ENCODE data around the gene DAAM2.

DAAM2 gene

GRCh38 chr6:39820553-39820952 is 28.4 kb downstream of the DAAM2 start:
- no peaks in the 10 kb centered on the region for H3K27me3 Mint-ChIP-seq
- no peaks in the 10 kb centered on the region for H3K36me3 Mint-ChIP-seq (ENCODE audit: low read depth)
- no peaks in the 10 kb centered on the region for H3K4me1 Mint-ChIP-seq (ENCODE audit: low read depth)
- no peak overlapping the region for H3K4me3 Mint-ChIP-seq
- H3K9me3 Mint-ChIP-seq, result no peaks in the 10 kb centered on the region
- no peak overlapping the region for H3K27ac Mint-ChIP-seq

- Mint-ChIP-seq H3K27ac (no peak overlapping the region), H3K27me3 (no peaks in the 10 kb centered on the region)
Measured at GRCh38 chr6:39821046-39821740, 29.0 kb downstream of the DAAM2 start.

GRCh38 chr6:39821742-39822532 is 29.8 kb downstream of the DAAM2 start:
- no peaks in the 10 kb centered on the region for H3K36me3 Mint-ChIP-seq (ENCODE audit: low read depth)

More at GRCh38 chr6:39821046-39821740, 29.0 kb downstream of the DAAM2 start:
- H3K9me3 Mint-ChIP-seq, result no peaks in the 10 kb centered on the region
- H3K4me3 Mint-ChIP-seq, result no peak overlapping the region
- no peaks in the 10 kb centered on the region for H3K36me3 Mint-ChIP-seq (ENCODE audit: low read depth)
- no peaks in the 10 kb centered on the region for H3K4me1 Mint-ChIP-seq (ENCODE audit: low read depth)

DNA sequence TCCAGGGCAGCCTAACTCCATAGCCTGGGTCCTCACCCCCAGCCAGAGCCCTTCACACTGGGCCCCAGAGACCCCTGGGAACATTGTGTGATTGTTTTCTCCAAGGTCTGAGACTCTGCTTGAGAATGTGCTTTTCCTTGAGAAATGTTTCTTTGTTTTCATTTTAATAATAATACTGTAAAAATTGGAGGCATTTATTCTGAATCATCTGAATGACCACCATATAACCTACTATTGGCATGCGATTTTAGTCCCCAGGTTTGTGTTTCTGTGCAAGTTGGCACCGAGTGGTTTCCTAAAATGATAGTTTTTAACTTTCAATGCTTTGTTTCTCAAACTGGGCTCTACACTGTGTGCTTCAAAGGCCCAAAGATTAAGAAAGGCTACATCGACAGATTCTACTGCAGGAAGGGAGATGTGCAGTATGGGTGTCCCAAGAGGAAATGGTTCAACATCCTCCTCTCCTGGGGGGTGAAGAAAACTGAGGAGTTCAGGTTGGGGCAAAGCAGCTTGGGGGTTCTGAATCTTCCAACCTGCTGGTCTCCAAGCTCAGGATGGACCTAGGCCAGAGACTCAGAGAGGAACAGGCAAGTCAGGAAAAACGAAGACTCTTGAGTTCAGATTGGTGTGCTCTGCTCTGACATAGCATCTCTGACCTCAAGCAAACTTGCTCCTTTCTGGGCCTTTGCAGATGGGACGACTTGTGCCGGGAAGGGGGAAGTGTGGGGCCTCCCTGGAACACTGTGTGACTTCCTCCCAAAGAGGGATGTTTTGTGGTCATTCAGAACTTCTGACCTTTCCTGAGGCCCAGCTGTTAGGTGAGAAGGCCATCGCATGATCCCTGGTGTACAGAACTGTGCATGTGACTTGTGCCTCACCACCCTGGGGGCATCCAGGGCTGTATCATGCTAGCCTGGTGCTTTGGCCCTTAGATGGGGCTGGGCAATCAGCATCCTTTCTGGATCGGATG is 31.0 kb downstream of the DAAM2 start:
- Mint-ChIP-seq H3K36me3 (ENCODE audit: low read depth) (no peaks in the 10 kb centered on the region), H3K4me1 (ENCODE audit: low read depth) (no peaks in the 10 kb centered on the region), H3K9me3 (no peaks in the 10 kb centered on the region), H3K4me3 (no peak overlapping the region), H3K27ac (no peak overlapping the region), H3K27me3 (peaks cover 6% of the 10 kb centered on the region)

More at GRCh38 chr6:39821742-39822532, 29.8 kb downstream of the DAAM2 start:
- Mint-ChIP-seq H3K27me3 (peaks cover 3% of the 10 kb centered on the region), H3K9me3 (no peaks in the 10 kb centered on the region), H3K4me1 (ENCODE audit: low read depth) (no peaks in the 10 kb centered on the region), H3K4me3 (no peak overlapping the region), H3K27ac (no peak overlapping the region)

DNA sequence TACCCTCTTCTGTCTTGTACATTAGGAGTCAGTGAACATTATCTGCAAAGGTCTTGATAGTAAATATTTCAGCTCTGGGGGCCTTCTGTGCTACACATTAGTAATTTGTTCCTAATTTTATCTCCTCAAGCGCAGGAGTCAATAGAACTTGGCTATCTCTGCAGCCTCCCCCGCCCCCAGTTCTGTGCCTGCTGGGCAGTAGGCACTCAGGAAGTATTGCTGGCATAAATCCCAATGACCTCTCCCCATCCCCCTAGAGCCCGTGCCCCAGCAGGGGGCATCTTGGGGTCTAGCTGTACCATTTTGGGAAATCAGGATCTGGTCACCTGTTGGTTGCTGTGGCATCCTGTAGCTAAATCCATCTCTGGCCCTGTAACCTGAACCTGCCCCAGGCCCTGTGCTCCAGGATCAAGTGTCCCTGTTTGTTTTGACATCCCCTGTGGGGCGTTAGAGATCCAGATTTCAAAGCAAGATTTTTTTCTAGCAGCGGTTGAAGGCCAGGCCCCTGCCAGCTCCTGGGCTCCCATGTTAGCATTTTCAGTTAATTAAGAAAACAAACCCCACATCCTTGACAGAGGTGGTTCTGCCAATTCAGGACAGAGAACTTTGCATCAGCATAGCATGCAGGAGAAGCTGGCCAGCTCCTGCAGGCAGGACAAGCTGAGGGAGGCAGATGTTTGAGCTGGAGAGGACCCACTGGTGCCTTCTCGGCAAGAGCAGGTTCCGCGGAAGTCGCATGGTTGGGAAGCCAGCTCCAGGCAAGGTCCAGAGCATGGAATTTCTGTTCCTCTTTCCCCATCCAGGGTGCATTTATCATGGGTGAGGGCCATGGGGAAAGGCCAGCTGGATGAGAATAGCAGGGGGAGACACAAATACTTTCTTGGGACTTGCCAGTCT is 32.1 kb downstream of the DAAM2 start:
- Mint-ChIP-seq H3K27ac (no peak overlapping the region), H3K36me3 (ENCODE audit: low read depth) (no peaks in the 10 kb centered on the region), H3K9me3 (no peaks in the 10 kb centered on the region), H3K4me1 (ENCODE audit: low read depth) (no peaks in the 10 kb centered on the region), H3K27me3 (peaks cover 6% of the 10 kb centered on the region), H3K4me3 (no peak overlapping the region)

DNA sequence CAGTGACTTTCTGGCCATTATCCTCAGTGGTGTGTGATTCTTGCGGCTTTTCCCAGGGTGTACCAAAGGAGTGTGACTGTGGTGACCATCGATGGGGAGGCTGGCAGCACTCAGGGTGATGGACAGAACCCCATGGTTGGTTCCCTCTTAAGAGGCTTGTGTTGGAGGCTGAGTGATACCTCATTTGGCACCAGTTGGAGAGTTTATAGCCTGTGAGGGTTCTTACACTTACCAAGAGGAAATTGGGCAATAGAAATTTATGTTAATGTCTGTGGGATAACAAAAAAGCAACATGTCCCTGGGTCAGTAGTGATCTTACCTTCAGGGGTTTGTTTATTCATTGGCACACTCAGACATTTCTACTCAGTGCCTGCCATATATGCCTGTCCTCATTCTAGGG is 37.2 kb downstream of the DAAM2 start:
- no peaks in the 10 kb centered on the region for H3K9me3 Mint-ChIP-seq
- no peaks in the 10 kb centered on the region for H3K4me1 Mint-ChIP-seq (ENCODE audit: low read depth)
- H3K36me3 Mint-ChIP-seq (ENCODE audit: low read depth), result no peaks in the 10 kb centered on the region
- peaks cover 13% of the 10 kb centered on the region for H3K27me3 Mint-ChIP-seq
- H3K27ac Mint-ChIP-seq, result no peak overlapping the region
- H3K4me3 Mint-ChIP-seq, result no peak overlapping the region

DNA sequence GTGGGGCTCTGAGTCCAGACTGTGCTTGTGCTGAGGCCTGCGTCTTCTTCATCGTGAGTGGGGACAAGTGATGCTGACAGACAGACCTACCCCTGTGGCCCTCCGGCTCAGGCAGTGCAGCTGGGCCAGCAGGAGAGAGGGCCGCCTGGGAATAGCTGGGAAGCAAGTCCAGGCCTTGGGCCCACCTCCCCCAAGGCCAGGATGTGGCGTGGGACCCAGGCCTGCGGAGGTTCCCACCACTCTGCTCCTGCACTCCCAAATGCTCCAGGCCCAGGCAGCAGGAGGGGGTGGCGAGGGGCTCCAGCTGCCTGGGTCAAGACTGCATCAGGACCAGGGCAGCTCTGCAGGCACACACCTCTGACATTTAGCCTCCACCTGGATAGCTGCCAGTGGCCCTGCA is 38.3 kb downstream of the DAAM2 start:
- Mint-ChIP-seq H3K27ac (no peak overlapping the region), H3K4me3 (no peak overlapping the region), H3K9me3 (no peaks in the 10 kb centered on the region), H3K4me1 (ENCODE audit: low read depth) (no peaks in the 10 kb centered on the region), H3K36me3 (ENCODE audit: low read depth) (no peaks in the 10 kb centered on the region), H3K27me3 (peaks cover 13% of the 10 kb centered on the region)

GRCh38 chr6:39831701-39832100 is 39.5 kb downstream of the DAAM2 start:
- Mint-ChIP-seq H3K9me3 (no peaks in the 10 kb centered on the region), H3K4me1 (ENCODE audit: low read depth) (no peaks in the 10 kb centered on the region), H3K4me3 (no peak overlapping the region), H3K27me3 (peaks cover 12% of the 10 kb centered on the region), H3K36me3 (ENCODE audit: low read depth) (no peaks in the 10 kb centered on the region), H3K27ac (no peak overlapping the region)

DNA sequence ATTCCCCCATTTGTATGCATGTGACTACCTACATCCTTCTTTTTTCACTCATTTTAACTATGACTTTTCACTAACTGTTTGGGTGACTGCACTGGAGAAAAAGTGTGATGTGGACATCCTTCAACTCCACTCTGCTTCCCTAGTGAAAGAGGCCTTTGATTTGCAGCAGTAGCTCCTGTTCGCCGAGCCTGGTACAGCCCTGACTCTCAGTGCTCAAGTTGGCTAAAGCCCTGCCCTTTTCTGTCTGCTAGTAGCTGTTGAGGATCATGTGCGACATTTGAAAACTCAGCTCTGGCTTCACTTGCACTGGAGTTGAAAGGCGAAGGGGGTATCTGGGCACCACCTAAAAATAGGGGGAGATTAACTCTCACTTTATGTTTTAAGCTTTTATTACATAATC is 42.1 kb downstream of the DAAM2 start:
- no peaks in the 10 kb centered on the region for H3K4me1 Mint-ChIP-seq (ENCODE audit: low read depth)
- H3K27me3 Mint-ChIP-seq, result peaks cover 18% of the 10 kb centered on the region
- no peak overlapping the region for H3K4me3 Mint-ChIP-seq
- H3K9me3 Mint-ChIP-seq, result no peaks in the 10 kb centered on the region
- H3K36me3 Mint-ChIP-seq (ENCODE audit: low read depth), result no peaks in the 10 kb centered on the region
- H3K27ac Mint-ChIP-seq, result no peak overlapping the region

DNA sequence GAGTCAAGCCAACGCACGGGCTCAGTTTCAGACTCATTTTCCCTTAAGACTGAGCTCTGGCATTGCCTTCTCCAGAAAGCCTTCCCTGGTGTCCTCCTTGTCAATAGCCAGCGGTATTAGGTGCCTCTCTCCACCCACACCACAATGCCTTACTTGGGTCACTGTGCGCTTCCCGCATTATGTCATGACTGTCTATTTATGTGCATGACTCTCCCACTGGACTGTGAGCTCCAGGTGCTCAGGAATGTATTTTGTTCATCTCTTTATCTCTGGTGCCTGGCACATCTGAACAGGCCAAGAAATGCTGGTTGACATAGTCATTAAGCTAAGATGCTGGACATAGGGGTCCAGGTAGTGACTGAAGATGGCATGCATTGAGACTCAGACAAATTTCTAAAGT is 42.7 kb downstream of the DAAM2 start:
- Mint-ChIP-seq H3K27ac (no peak overlapping the region), H3K4me1 (ENCODE audit: low read depth) (no peaks in the 10 kb centered on the region), H3K9me3 (no peaks in the 10 kb centered on the region), H3K27me3 (peaks cover 20% of the 10 kb centered on the region), H3K36me3 (ENCODE audit: low read depth) (no peaks in the 10 kb centered on the region), H3K4me3 (no peak overlapping the region)

GRCh38 chr6:39835821-39836295 is 43.7 kb downstream of the DAAM2 start:
- H3K27ac Mint-ChIP-seq, result no peak overlapping the region
- no peaks in the 10 kb centered on the region for H3K4me1 Mint-ChIP-seq (ENCODE audit: low read depth)

GRCh38 chr6:39836606-39837005 is 44.4 kb downstream of the DAAM2 start:
- Mint-ChIP-seq H3K9me3 (no peaks in the 10 kb centered on the region), H3K27me3 (peaks cover 15% of the 10 kb centered on the region), H3K27ac (no peak overlapping the region), H3K4me1 (ENCODE audit: low read depth) (no peaks in the 10 kb centered on the region), H3K4me3 (no peak overlapping the region), H3K36me3 (ENCODE audit: low read depth) (no peaks in the 10 kb centered on the region)

More at GRCh38 chr6:39835821-39836295, 43.7 kb downstream of the DAAM2 start:
- Mint-ChIP-seq H3K4me3 (no peak overlapping the region), H3K9me3 (no peaks in the 10 kb centered on the region), H3K36me3 (ENCODE audit: low read depth) (no peaks in the 10 kb centered on the region), H3K27me3 (peaks cover 19% of the 10 kb centered on the region)

DNA sequence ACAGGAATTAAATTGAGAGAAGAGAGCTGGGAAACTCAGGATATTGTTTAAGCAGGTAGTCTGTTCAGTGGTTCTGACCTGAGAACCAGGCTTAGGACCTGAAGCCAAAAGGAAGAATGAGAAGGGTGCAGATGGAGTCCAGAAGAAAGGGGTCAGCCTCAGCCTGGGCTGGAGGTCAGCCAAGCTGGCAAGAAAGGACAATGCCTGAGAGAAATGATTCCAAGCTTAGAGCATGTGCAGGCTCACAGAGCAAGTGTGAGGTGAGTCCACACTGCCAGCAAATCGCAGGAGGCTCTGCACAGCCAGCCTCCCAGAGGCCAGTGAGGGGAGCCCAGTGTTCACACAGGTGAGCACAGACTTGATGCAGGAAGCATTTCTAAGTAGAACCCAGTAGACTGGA is 47.3 kb downstream of the DAAM2 start:
- H3K27ac Mint-ChIP-seq, result no peak overlapping the region
- H3K36me3 Mint-ChIP-seq (ENCODE audit: low read depth), result no peaks in the 10 kb centered on the region
- peaks cover 15% of the 10 kb centered on the region for H3K27me3 Mint-ChIP-seq
- H3K4me1 Mint-ChIP-seq (ENCODE audit: low read depth), result no peaks in the 10 kb centered on the region
- H3K4me3 Mint-ChIP-seq, result no peak overlapping the region
- H3K9me3 Mint-ChIP-seq, result no peaks in the 10 kb centered on the region

- H3K36me3 Mint-ChIP-seq (ENCODE audit: low read depth), result no peaks in the 10 kb centered on the region
- no peaks in the 10 kb centered on the region for H3K4me1 Mint-ChIP-seq (ENCODE audit: low read depth)
- H3K27ac Mint-ChIP-seq, result no peak overlapping the region
- H3K27me3 Mint-ChIP-seq, result peaks cover 15% of the 10 kb centered on the region
- H3K4me3 Mint-ChIP-seq, result no peak overlapping the region
- H3K9me3 Mint-ChIP-seq, result no peaks in the 10 kb centered on the region
Measured at GRCh38 chr6:39840781-39841180, 48.6 kb downstream of the DAAM2 start.
